Activated CD4-positive, alpha-beta T cell treated with anti-CD3 and anti-CD28 coated beads, Interleukin-2, amount 10 ng/mL, durations not matched to agents 7 days and 5 days (primary cell): ENCODE data around the gene CCL5. TPM values are rescaled to one million over a fixed set of nuclear protein-coding genes. Genes with fewer than 3 reads are reported as not detected.
"Not testable (repeated sequence)": the region's sequence is repeated elsewhere in the genome, so short reads cannot be mapped to it uniquely, and the experiment has no call there.

Source experiments
- CTCF ChIA-PET: fragments of 350-600 bp; sonication (Branson Sonifier 250); formaldehyde crosslinking; loops from one replicate; lab custom pipeline; 2021; ENCODE audit warnings: antibody characterized with exemption; lab: Charles Lee
- POLR2A ChIA-PET: fragments of 350-600 bp; sonication (Branson Sonifier 250); formaldehyde crosslinking; loops from one replicate; lab custom pipeline; 2021; ENCODE audit warnings: antibody characterized with exemption; lab: Charles Lee
- DNase-seq: peaks from one replicate; pipeline ENCODE4 v3.0.0-alpha.2; 2020
- H3K27ac Mint-ChIP-seq: one replicate; pipeline ENCODE4 v1.8.0; 2021; ENCODE audit warnings: mild to moderate bottlenecking, moderate library complexity, mixed read lengths
- H3K27me3 Mint-ChIP-seq: one replicate; pipeline ENCODE4 v1.8.0; 2021; ENCODE audit warnings: mixed read lengths
- H3K36me3 Mint-ChIP-seq: one replicate; pipeline ENCODE4 v1.8.0; 2021; ENCODE audit warnings: low read depth, mixed read lengths
- H3K4me1 Mint-ChIP-seq: one replicate; pipeline ENCODE4 v1.8.0; 2021; ENCODE audit warnings: mixed read lengths
- H3K4me3 Mint-ChIP-seq: one replicate; pipeline ENCODE4 v1.8.0; 2021; ENCODE audit warnings: mild to moderate bottlenecking, moderate library complexity, mixed read lengths
- H3K9me3 Mint-ChIP-seq: one replicate; pipeline ENCODE4 v1.8.0; 2021; ENCODE audit warnings: mixed read lengths
- total RNA-seq, 2 experiments: library from RNA; stranded (reverse); gene quantifications; one replicate each; pipeline ENCODE4 v1.2.3, GENCODE V29; 2021

CCL5 gene
- total RNA-seq, 2 experiments from 2014 or later = 68.7 to 81.3 TPM

GRCh38 chr17:35909408-35909807, 29.2 kb upstream of the CCL5 start:
- H3K4me3 Mint-ChIP-seq = no peak overlapping the region
- peaks cover 10% of the 10 kb centered on the region for H3K36me3 Mint-ChIP-seq
- DNase-seq = no peak
- ChIA-PET CTCF (interaction anchor here (1.1 to 4.5 kb wide), 2 partner anchors 8 to 23 kb away, joined by 3 to 25 read pairs; no protein-coding TSS in a partner anchor), POLR2A (no interaction called here)
- H3K27ac Mint-ChIP-seq = no peak overlapping the region
- peaks cover 7% of the 10 kb centered on the region for H3K27me3 Mint-ChIP-seq
- H3K4me1 Mint-ChIP-seq = peaks cover 6% of the 10 kb centered on the region
- H3K9me3 Mint-ChIP-seq = peaks cover 2% of the 10 kb centered on the region

GRCh38 chr17:35907691-35908090, 27.5 kb upstream of the CCL5 start:
- POLR2A ChIA-PET = interaction anchor here (0.6 kb wide), 1 partner anchor 36 kb away, joined by 6 read pairs; no protein-coding TSS in a partner anchor
- H3K36me3 Mint-ChIP-seq = peaks cover 10% of the 10 kb centered on the region
- peaks cover 7% of the 10 kb centered on the region for H3K27me3 Mint-ChIP-seq
- H3K4me1 Mint-ChIP-seq = peaks cover 11% of the 10 kb centered on the region
- CTCF ChIA-PET = interaction anchor here (1.0 to 4.5 kb wide), 4 partner anchors 10 to 24 kb away, joined by 3 to 25 read pairs (median 4); no protein-coding TSS in a partner anchor
- peaks cover 2% of the 10 kb centered on the region for H3K9me3 Mint-ChIP-seq
- H3K4me3 Mint-ChIP-seq = no peak overlapping the region
- no peak overlapping the region for H3K27ac Mint-ChIP-seq
- no peak for DNase-seq

- POLR2A ChIA-PET = interaction anchor here (0.6 kb wide), 1 partner anchor 35 kb away, joined by 6 read pairs; no protein-coding TSS in a partner anchor
- no peak overlapping the region for H3K4me3 Mint-ChIP-seq
- no peak overlapping the region for H3K27ac Mint-ChIP-seq
- H3K27me3 Mint-ChIP-seq = peaks cover 7% of the 10 kb centered on the region
- H3K36me3 Mint-ChIP-seq = peaks cover 11% of the 10 kb centered on the region
- CTCF ChIA-PET = interaction anchor here (0.6 to 4.5 kb wide), 5 partner anchors 11 to 83 kb away, joined by 3 to 25 read pairs (median 4); no protein-coding TSS in a partner anchor
- peaks cover 13% of the 10 kb centered on the region for H3K4me1 Mint-ChIP-seq
- no peak for DNase-seq
- peaks cover 2% of the 10 kb centered on the region for H3K9me3 Mint-ChIP-seq
Observed at GRCh38 chr17:35906926-35907637, 26.9 kb upstream of the CCL5 start.

GRCh38 chr17:35906191-35906925, 26.2 kb upstream of the CCL5 start:
- Mint-ChIP-seq H3K27ac (no peak overlapping the region), H3K9me3 (peaks cover 2% of the 10 kb centered on the region), H3K4me3 (no peak overlapping the region), H3K4me1 (peaks cover 15% of the 10 kb centered on the region), H3K27me3 (peaks cover 7% of the 10 kb centered on the region), H3K36me3 (peaks cover 11% of the 10 kb centered on the region)
- no peak for DNase-seq
- POLR2A ChIA-PET = no interaction called here
- CTCF ChIA-PET = interaction anchor here (0.6 to 4.5 kb wide), 5 partner anchors 10 to 83 kb away, joined by 3 to 25 read pairs (median 4); no protein-coding TSS in a partner anchor

- peaks cover 7% of the 10 kb centered on the region for H3K27me3 Mint-ChIP-seq
- H3K27ac Mint-ChIP-seq = no peak overlapping the region
- H3K4me3 Mint-ChIP-seq = no peak overlapping the region
- no peak for DNase-seq
- H3K9me3 Mint-ChIP-seq = no peaks in the 10 kb centered on the region
- ChIA-PET CTCF (interaction anchor here (1.3 to 2.4 kb wide), 2 partner anchors 13 to 27 kb away, joined by 3 to 7 read pairs; no protein-coding TSS in a partner anchor), POLR2A (no interaction called here)
- H3K4me1 Mint-ChIP-seq = peaks cover 39% of the 10 kb centered on the region
- H3K36me3 Mint-ChIP-seq = peaks cover 8% of the 10 kb centered on the region
Observed at GRCh38 chr17:35903451-35903850, 23.3 kb upstream of the CCL5 start.

GRCh38 chr17:35901631-35902175, 21.5 kb upstream of the CCL5 start:
- no peaks in the 10 kb centered on the region for H3K9me3 Mint-ChIP-seq
- peaks cover 3% of the 10 kb centered on the region for H3K36me3 Mint-ChIP-seq
- ChIA-PET CTCF (interaction anchor here (0.6 to 3.2 kb wide), 6 partner anchors 10 to 85 kb away, joined by 3 to 17 read pairs (median 6); no protein-coding TSS in a partner anchor), POLR2A (no interaction called here)
- DNase-seq = no peak
- H3K27me3 Mint-ChIP-seq = peaks cover 7% of the 10 kb centered on the region
- no peak overlapping the region for H3K4me3 Mint-ChIP-seq
- no peak overlapping the region for H3K27ac Mint-ChIP-seq
- peaks cover 50% of the 10 kb centered on the region for H3K4me1 Mint-ChIP-seq

- Mint-ChIP-seq H3K9me3 (no peaks in the 10 kb centered on the region), H3K36me3 (peaks cover 3% of the 10 kb centered on the region), H3K4me3 (peak overlapping the region; percentile 4), H3K27ac (peak overlapping the region; percentile 52), H3K4me1 (peaks cover 57% of the 10 kb centered on the region), H3K27me3 (peaks cover 7% of the 10 kb centered on the region)
- ChIA-PET CTCF (interaction anchor here (0.6 to 3.2 kb wide), 9 partner anchors 9 to 84 kb away, joined by 3 to 17 read pairs (median 4); partner anchors contain the start of genes CCL5 and RDM1), POLR2A (no interaction called here)
- DNase-seq = no peak
Observed at GRCh38 chr17:35900708-35901480, 20.7 kb upstream of the CCL5 start.

- DNase-seq = no peak
- H3K27ac Mint-ChIP-seq = peak overlapping the region; percentile 52
- H3K9me3 Mint-ChIP-seq = no peaks in the 10 kb centered on the region
- H3K36me3 Mint-ChIP-seq = peaks cover 3% of the 10 kb centered on the region
- H3K27me3 Mint-ChIP-seq = peaks cover 7% of the 10 kb centered on the region
- ChIA-PET POLR2A (no interaction called here), CTCF (interaction anchor here (0.6 to 3.2 kb wide), 6 partner anchors 8 to 31 kb away, joined by 3 to 17 read pairs (median 4); partner anchors contain the start of genes CCL5 and RDM1)
- peak overlapping the region; percentile 4 for H3K4me3 Mint-ChIP-seq
- peaks cover 63% of the 10 kb centered on the region for H3K4me1 Mint-ChIP-seq
Observed at GRCh38 chr17:35900280-35900679, 20.1 kb upstream of the CCL5 start.

- ChIA-PET POLR2A (no interaction called here), CTCF (interaction anchor here (0.9 to 1.0 kb wide), 3 partner anchors 26 to 354 kb away, joined by 3 to 6 read pairs (median 3); no protein-coding TSS in a partner anchor)
Observed at GRCh38 chr17:35898283-35899070, 18.3 kb upstream of the CCL5 start.

GRCh38 chr17:35897772-35898171, 17.6 kb upstream of the CCL5 start:
- DNase-seq, H3K27me3 Mint-ChIP-seq, H3K36me3 Mint-ChIP-seq, POLR2A ChIA-PET, H3K9me3 Mint-ChIP-seq: not testable (repeated sequence)
- H3K27ac Mint-ChIP-seq = peak overlapping the region; percentile 84
- H3K4me1 Mint-ChIP-seq = peaks cover 65% of the 10 kb centered on the region
- CTCF ChIA-PET = interaction anchor here (0.9 to 1.0 kb wide), 3 partner anchors 25 to 353 kb away, joined by 3 to 6 read pairs (median 3); no protein-coding TSS in a partner anchor
- peak overlapping the region; percentile 48 for H3K4me3 Mint-ChIP-seq

More at GRCh38 chr17:35898283-35899070, 18.3 kb upstream of the CCL5 start:
- Mint-ChIP-seq H3K27ac (peak overlapping the region; percentile 84), H3K4me1 (peaks cover 66% of the 10 kb centered on the region), H3K9me3 (peaks cover 4% of the 10 kb centered on the region), H3K36me3 (peaks cover 3% of the 10 kb centered on the region), H3K4me3 (peak overlapping the region; percentile 48), H3K27me3 (no peaks in the 10 kb centered on the region)
- DNase-seq = peak; percentile 52
